Measurements from ENCODE around the gene NCEH1. TPM values are rescaled to one million over a fixed set of nuclear protein-coding genes. Genes with fewer than 3 reads are reported as not detected.

The NCEH1 gene
- polyA plus RNA-seq, 3 donors, result 8.6 to 23.9 (median 20.7) TPM

DNA sequence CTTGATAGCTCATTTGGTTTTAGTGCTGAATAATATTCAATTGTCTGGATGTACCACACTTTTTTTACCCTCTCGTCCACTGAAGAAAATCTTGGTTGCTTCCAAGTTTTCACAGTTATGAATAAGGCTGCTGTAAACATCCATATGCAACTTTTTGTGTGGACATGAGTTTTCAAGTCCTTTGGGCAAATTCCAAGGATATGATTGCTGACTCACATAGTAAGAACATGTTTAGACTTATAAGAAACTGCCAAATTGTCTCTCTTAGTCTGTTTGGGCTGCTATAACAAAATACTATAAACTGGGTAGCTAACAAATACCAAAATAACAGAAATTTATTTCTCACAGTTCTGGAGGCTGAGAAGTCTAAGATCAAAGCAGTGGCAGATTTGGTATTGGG is 128.2 kb downstream of the NCEH1 start:
- H3K9me3 Mint-ChIP-seq, result no peaks in the 10 kb centered on the region
- Histone ChIP-seq H3K4me3 (replicated peaks in 1 of 3; ENCODE audit: low read depth in 2 of 3, low read length in 3 of 3) (no peak overlapping the region), H3K9ac (ENCODE audit: insufficient read depth, low read length, poor library complexity, severe bottlenecking) (no peak overlapping the region), H3K4me2 (replicated peaks; ENCODE audit: extremely low read depth, low read length, poor library complexity, severe bottlenecking) (no peak overlapping the region), H3K27me3 (ENCODE audit: control insufficient read depth in 2 of 2, insufficient read depth in 2 of 2, low read length in 2 of 2) (no peaks in the 10 kb centered on the region), H4K20me1 (ENCODE audit: insufficient read depth, low read length) (no peaks in the 10 kb centered on the region), H3K36me3 (replicated peaks in 1 of 2; ENCODE audit: control insufficient read depth in 1 of 2, insufficient read depth in 2 of 2, low read length in 2 of 2) (no peaks in the 10 kb centered on the region), H3K27ac (ENCODE audit: low read depth in 1 of 2, low read length in 2 of 2) (no peak overlapping the region), H3K4me1 (ENCODE audit: control insufficient read depth in 1 of 2, insufficient read depth in 2 of 2, low read length in 2 of 2) (peaks cover 51 to 66% of the 10 kb centered on the region in 2 donors), H2AFZ (ENCODE audit: insufficient read depth, low read depth, low read length, poor library complexity, severe bottlenecking) (no peak overlapping the region), H3K9me3 (replicated peaks in 1 of 2; ENCODE audit: control insufficient read depth in 1 of 2, insufficient read depth in 1 of 2, low read length in 2 of 2) (no peaks in the 10 kb centered on the region), H3K79me2 (ENCODE audit: insufficient read depth, low read length) (no peaks in the 10 kb centered on the region)
- 100% methylated on average over 1 of the region's 1 CpG for WGBS (ENCODE audit: insufficient coverage)
- intact Hi-C loops (cut with micrococcal nuclease), result no loop called here
- no peak overlapping the region for H3K4me3 Mint-ChIP-seq
- H3K27me3 Mint-ChIP-seq (ENCODE audit: low read depth in 3 of 3), result no peaks in the 10 kb centered on the region
- DNase-seq, result no peak
- H3K36me3 Mint-ChIP-seq, result no peaks in the 10 kb centered on the region
- no peak for TF ChIP-seq CTCF (IDR thresholded peaks at IDR 0.05)
- no peak overlapping the region for H3K27ac Mint-ChIP-seq
- H3K4me1 Mint-ChIP-seq, result peaks cover 73% of the 10 kb centered on the region

DNA sequence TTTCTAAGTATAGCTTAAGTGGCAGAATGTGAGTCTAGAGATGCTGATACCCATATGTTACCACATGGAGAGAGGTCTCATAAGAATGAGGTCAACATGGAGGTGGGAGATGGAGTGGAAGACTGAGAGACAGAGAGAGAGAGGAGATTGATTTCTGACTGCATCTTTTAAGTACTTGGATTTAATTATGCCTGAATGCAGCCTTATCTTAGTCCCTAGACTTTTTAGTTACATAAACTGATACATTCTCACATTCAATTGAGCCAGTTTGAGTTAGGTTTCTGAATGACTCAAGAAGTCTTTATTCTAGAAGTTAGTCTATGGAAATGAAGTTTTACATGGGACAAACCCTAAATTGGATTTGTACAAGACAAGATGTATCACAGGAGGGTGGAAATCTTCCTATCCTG is 129.1 kb downstream of the NCEH1 start:
- Histone ChIP-seq H3K27me3 (ENCODE audit: control insufficient read depth in 2 of 2, insufficient read depth in 2 of 2, low read length in 2 of 2) (no peaks in the 10 kb centered on the region), H3K4me3 (replicated peaks in 1 of 3; ENCODE audit: low read depth in 2 of 3, low read length in 3 of 3) (no peak overlapping the region), H3K79me2 (ENCODE audit: insufficient read depth, low read length) (no peaks in the 10 kb centered on the region), H3K9ac (ENCODE audit: insufficient read depth, low read length, poor library complexity, severe bottlenecking) (no peak overlapping the region), H3K9me3 (replicated peaks in 1 of 2; ENCODE audit: control insufficient read depth in 1 of 2, insufficient read depth in 1 of 2, low read length in 2 of 2) (no peaks in the 10 kb centered on the region), H3K4me1 (ENCODE audit: control insufficient read depth in 1 of 2, insufficient read depth in 2 of 2, low read length in 2 of 2) (peaks cover 51 to 65% of the 10 kb centered on the region in 2 donors), H3K4me2 (replicated peaks; ENCODE audit: extremely low read depth, low read length, poor library complexity, severe bottlenecking) (no peak overlapping the region), H4K20me1 (ENCODE audit: insufficient read depth, low read length) (no peaks in the 10 kb centered on the region), H3K27ac (ENCODE audit: low read depth in 1 of 2, low read length in 2 of 2) (peak overlapping the region in 1 of 2 donors; percentile 35), H3K36me3 (replicated peaks in 1 of 2; ENCODE audit: control insufficient read depth in 1 of 2, insufficient read depth in 2 of 2, low read length in 2 of 2) (no peaks in the 10 kb centered on the region), H2AFZ (ENCODE audit: insufficient read depth, low read depth, low read length, poor library complexity, severe bottlenecking) (no peak overlapping the region)
- H3K36me3 Mint-ChIP-seq, result no peaks in the 10 kb centered on the region
- intact Hi-C loops (cut with micrococcal nuclease), result no loop called here
- no peak for DNase-seq
- peak overlapping the region in 2 of 7 donors; percentile 50 to 65 for H3K27ac Mint-ChIP-seq
- H3K27me3 Mint-ChIP-seq (ENCODE audit: low read depth in 3 of 3), result no peaks in the 10 kb centered on the region
- no peaks in the 10 kb centered on the region for H3K9me3 Mint-ChIP-seq
- TF ChIP-seq CTCF (IDR thresholded peaks at IDR 0.05), result no peak
- H3K4me1 Mint-ChIP-seq, result peaks cover 78% of the 10 kb centered on the region
- no peak overlapping the region for H3K4me3 Mint-ChIP-seq

Data from CD14-positive monocyte (primary cell).